RWPE1 (cell line): ENCODE data around the gene MAJIN.

Experiments used
- CTCF ChIA-PET: fragments of 350-600 bp; sonication (Branson Sonifier 250); formaldehyde crosslinking; extraction: SDS; loops from one replicate; lab custom pipeline; 2021; lab: Yijun Ruan, JAX
- POLR2A ChIA-PET: fragments of 400-600 bp; formaldehyde crosslinking; extraction: SDS; loops from one replicate; lab custom pipeline; 2020; ENCODE audit warnings: antibody characterized with exemption; ENCODE audit not compliant: low non-redundant PET; lab: Yijun Ruan, JAX
- DNase-seq: peaks from one replicate; pipeline ENCODE4 v3.0.0; 2012; ENCODE audit warnings: low spot score
- H3K27ac ChIP-seq: fragments of 450-650 bp; 2 replicates; pipeline ENCODE4 v1.5.1; 2017
- TF ChIP-seq, protein P1 (sequence below): fragments of 450-650 bp; conservative IDR thresholded peaks from 2 replicates; pipeline ENCODE4 v1.5.1; 2017; ENCODE audit warnings: low read depth, mild to moderate bottlenecking

MAJIN gene

DNA sequence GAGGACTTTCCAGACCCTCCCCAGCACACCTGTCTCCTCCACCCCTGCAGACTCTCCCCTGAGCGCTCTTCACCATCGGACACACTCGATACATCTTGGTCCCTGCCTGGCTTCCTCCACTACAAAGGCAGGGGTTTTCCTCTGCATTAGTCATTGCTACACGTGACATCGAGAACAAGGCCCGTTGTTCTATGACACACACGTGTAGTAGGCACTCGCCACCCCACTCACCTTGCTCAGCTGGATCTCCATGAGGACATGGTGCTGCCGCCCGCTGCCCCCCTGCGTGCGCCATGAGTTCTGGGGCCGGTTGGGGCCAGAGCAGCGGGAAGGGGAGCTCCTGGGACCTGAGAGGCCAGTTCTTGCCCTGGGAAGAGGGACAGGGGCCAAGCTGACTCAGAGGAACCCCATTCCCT lies 71.6 kb downstream of the MAJIN start:
- peak; percentile 76 for DNase-seq
- ChIA-PET CTCF (interaction anchor here (0.6 to 0.7 kb wide), 2 partner anchors 40 to 49 kb away, joined by 3 to 5 read pairs; no protein-coding TSS in a partner anchor), POLR2A (interaction anchor here (0.6 kb wide), 1 partner anchor 104 kb away, joined by 7 read pairs; no protein-coding TSS in a partner anchor)
- peak overlapping the region; percentile 26 for H3K27ac ChIP-seq
- TF ChIP-seq, protein P1, sequence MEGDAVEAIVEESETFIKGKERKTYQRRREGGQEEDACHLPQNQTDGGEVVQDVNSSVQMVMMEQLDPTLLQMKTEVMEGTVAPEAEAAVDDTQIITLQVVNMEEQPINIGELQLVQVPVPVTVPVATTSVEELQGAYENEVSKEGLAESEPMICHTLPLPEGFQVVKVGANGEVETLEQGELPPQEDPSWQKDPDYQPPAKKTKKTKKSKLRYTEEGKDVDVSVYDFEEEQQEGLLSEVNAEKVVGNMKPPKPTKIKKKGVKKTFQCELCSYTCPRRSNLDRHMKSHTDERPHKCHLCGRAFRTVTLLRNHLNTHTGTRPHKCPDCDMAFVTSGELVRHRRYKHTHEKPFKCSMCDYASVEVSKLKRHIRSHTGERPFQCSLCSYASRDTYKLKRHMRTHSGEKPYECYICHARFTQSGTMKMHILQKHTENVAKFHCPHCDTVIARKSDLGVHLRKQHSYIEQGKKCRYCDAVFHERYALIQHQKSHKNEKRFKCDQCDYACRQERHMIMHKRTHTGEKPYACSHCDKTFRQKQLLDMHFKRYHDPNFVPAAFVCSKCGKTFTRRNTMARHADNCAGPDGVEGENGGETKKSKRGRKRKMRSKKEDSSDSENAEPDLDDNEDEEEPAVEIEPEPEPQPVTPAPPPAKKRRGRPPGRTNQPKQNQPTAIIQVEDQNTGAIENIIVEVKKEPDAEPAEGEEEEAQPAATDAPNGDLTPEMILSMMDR = no peak

DNA sequence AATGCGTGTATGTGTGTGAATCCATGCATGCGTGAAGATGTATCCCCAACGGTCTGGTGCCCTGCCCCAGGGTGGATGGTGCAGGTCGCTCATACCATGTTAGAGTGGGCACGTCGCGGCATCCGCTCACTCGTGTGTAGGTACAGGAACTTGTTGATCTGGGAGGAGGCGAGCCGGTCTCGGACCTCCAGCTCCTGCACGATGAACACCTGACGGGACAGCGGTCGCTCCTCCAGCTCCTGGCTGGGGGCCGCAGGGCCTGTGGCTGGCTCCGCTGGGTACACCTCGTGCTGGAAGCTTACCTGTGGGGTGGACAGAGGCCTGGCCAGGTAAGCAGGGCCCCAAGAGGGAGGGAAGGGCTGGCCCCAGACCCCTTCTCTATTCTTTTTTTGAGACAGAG lies 73.4 kb downstream of the MAJIN start:
- no peak for DNase-seq
- TF ChIP-seq, protein P1 = no peak
- H3K27ac ChIP-seq = peak overlapping the region; percentile 26; the same call in 1 of the 2 replicates
- CTCF ChIA-PET = no interaction called here
- POLR2A ChIA-PET = no interaction called here

DNA sequence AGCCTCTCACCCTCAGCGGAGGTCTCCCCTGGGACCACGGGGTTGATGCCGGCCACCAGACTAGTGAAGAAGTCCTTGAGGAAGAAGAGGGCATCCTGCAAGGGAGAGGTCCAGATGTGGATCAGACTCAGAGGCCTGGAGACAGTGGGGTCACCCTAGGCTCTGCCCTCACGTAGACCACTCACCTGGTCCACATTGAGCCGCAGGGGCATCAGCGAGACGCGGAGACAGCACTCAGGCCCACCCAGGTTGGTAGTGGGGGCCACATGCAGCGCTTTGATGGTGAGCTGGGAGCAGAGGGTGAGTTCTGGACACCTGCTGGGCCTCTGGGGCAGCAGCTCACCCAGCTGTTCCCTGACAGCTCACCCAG lies 73.8 kb downstream of the MAJIN start:
- H3K27ac ChIP-seq = peak overlapping the region; percentile 5; the same call in 1 of the 2 replicates
- TF ChIP-seq, protein P1 = no peak
- POLR2A ChIA-PET = no interaction called here
- CTCF ChIA-PET = no interaction called here
- DNase-seq = no peak

DNA sequence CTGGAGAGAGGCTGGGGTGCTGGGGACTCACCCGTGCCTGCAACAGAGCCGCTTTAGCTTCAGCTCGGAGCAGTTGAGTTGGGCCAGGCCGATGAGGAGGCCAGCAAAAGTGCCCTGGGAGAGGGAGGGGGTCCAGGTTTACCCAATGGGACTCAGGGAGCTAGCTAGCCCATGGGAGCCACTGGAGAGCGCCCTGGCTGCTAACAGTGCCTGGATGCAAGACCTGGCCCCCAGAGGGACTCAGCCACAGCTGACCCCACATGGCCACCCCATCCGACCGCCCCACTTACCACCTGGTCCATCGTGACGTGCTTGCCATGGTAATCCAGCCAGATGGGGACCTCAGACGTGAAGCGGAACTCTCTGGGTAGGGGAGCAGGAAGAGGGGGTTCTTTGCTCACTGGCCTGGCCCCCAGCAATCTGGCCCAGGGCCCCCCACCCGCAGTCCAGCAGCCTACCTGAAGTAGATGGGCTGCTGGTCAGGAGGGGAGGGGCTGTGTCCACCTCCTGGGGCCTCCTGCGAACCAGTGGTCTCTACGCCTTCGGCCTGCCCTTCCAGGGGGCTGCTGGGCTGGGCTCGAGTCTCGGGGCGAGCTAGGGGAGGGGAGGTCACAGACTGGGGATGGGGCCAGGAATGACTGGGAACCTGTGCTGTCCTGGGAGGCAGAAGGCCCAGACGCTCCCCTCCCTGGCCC lies 74.4 kb downstream of the MAJIN start:
- ChIA-PET POLR2A (no interaction called here), CTCF (interaction anchor here (1.4 kb wide), 1 partner anchor 9 kb away, joined by 4 read pairs; no protein-coding TSS in a partner anchor)
- TF ChIP-seq, protein P1 = no peak
- peak overlapping the region; percentile 5; the same call in 1 of the 2 replicates for H3K27ac ChIP-seq
- no peak for DNase-seq

DNA sequence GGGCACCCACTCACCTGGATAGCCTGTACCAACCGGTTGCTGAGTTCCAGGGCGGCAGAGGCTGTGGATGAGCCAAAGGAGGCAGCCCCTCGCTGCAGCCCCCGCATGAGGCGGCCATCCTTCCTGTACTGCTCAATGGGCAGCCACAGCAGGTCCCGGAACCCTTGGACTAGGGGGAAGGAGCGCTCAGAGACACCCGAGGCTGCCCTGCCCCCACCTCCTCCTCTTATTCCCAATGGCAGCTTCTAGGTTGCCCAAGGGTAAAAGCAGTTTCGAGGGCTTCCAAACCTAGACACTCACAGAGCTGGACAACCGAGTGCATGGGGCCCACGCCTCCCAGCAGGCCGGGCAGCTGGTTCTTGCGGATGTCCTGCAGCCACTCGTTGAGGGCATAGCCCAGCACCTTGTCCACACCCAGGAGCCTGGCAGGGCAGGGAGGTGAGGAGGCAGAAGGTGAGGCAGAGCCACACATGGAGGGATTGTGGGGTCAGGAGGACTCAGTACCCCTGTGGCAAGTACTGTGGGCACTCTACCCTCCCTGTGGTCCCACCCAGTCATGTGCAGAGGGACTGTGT lies 75.4 kb downstream of the MAJIN start:
- ChIA-PET CTCF (interaction anchor here (0.6 to 7.9 kb wide), 5 partner anchors 8 to 115 kb away, joined by 3 to 62 read pairs (median 4); no protein-coding TSS in a partner anchor), POLR2A (no interaction called here)
- peak overlapping the region; percentile 43 for H3K27ac ChIP-seq
- TF ChIP-seq, protein P1 = no peak
- DNase-seq = no peak

DNA sequence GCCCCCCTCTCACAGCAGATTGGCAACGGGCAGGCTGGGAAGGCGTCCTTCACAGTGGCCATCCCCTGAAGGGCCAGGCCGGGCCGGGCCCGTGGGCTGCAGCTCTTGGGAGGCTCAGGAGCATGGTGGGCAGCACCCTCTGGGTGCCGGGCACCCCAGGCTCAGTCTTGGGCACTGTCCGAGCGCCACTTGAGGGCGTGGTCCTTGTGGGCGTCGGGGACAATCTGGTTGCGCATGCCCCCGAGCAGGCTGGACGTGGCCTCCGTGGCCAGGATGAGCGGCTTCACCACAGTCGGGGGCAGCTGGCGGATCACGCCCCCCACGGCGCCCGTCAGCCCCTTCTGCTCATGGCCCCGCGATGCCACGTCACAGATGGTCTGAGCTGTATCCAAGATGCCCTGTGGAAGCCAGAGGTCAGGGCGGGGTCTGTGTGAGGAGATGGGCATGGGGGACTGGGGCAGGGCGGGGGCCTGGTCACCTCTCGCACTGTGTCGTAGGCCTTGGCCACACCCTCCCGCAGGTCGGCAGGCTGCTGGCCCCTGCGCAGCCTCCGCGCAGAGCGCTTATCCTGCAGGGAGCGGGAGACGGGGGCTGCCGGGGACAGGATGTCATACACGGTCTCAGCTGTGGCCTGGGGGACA lies 77.0 kb downstream of the MAJIN start:
- no peak for DNase-seq
- TF ChIP-seq, protein P1 = no peak
- peak overlapping the region; percentile 43 for H3K27ac ChIP-seq
- ChIA-PET POLR2A (no interaction called here), CTCF (interaction anchor here (1.3 to 7.9 kb wide), 5 partner anchors 13 to 51 kb away, joined by 4 to 62 read pairs (median 7); no protein-coding TSS in a partner anchor)
